HUES48 (cell line): Measurements from ENCODE around the gene LTK.

ENCODE experiments used
- H3K27ac ChIP-seq: one replicate; pipeline ENCODE4 v1.7.0; 2013; ENCODE audit warnings: low read depth, low read length, inconsistent platforms
- H3K27me3 ChIP-seq: 2 replicates; pipeline ENCODE4 v1.6.1; 2013; ENCODE audit warnings: mild to moderate bottlenecking, low read length; ENCODE audit not compliant: control insufficient read depth, insufficient read depth
- H3K36me3 ChIP-seq: 2 replicates; pipeline ENCODE4 v1.6.1; 2013; ENCODE audit warnings: low read length; ENCODE audit not compliant: control insufficient read depth, insufficient read depth
- H3K4me1 ChIP-seq: 2 replicates; pipeline ENCODE4 v1.6.1; 2013; ENCODE audit warnings: mild to moderate bottlenecking, low read length; ENCODE audit not compliant: control insufficient read depth, insufficient read depth
- H3K4me3 ChIP-seq: 2 replicates; pipeline ENCODE4 v1.5.1; 2013; ENCODE audit warnings: mild to moderate bottlenecking, low read depth, low read length
- H3K9ac ChIP-seq: 2 replicates; pipeline ENCODE4 v1.6.1; 2013; ENCODE audit warnings: mild to moderate bottlenecking, low read depth, low read length, moderate library complexity
- H3K9me3 ChIP-seq: 2 replicates; pipeline ENCODE4 v1.6.1; 2013; ENCODE audit warnings: low read length; ENCODE audit not compliant: control insufficient read depth, insufficient read depth

The LTK gene

DNA sequence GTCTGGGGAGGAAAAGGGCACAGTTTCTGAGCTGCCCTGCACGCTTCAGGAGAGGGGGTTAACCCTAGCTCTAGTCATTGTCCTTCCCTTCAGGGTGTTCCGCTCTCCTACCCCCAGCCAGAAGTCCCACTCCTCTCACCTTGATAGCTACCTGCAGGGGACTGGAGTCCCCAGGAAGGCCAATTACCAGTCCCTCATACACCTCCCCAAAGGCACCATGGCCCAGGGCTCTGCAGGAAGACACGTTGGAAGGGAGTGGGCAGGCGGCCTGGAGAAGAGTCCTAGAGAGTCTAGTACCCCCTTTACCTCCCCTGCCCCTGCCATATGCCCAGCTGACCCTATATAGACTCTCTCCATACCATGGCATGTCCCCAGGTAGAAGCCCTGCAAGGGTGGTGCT lies 7.9 kb downstream of the LTK start:
- H3K9ac ChIP-seq: no peak overlapping the region
- no peaks in the 10 kb centered on the region for H3K36me3 ChIP-seq
- H3K27ac ChIP-seq: no peak overlapping the region
- H3K4me3 ChIP-seq: no peak overlapping the region
- H3K27me3 ChIP-seq: peaks cover 93% of the 10 kb centered on the region
- no peaks in the 10 kb centered on the region for H3K9me3 ChIP-seq
- peaks cover 11% of the 10 kb centered on the region for H3K4me1 ChIP-seq

DNA sequence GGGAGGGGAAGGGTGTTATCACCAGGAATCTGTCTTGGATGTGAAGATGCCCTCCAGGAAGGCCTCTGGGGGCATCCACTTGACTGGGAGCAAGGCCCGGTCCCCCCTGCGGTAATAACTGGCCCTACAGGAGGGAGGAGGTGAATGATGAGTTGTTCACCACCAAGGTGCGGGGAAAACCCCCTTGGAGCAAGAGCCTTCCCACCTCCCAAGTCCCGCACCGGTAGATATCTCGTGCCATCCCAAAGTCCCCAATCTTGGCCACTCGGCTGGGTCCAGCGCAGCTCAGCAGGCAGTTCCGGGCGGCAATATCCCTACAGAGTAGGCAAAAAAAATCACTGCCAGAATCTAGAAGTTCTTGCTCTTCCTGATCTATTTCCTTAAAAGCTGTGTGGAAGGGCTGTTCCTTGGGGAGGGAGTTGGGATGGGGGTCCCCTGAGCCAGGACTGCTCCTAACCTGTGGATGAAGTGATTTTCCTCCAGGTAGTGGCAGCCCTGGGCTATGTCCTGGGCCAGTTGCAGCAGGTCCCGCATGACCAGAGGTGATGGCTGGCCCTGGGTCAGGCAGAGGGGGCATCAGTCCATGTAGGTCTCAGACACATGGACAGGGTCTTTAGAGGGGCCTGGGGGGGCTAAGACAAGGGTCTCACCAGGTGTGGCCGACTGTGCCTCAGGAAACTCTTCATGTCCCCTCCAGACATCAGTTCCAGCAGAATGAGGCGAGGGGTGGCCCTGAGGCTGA lies 8.7 kb downstream of the LTK start:
- H3K4me3 ChIP-seq: no peak overlapping the region
- no peaks in the 10 kb centered on the region for H3K9me3 ChIP-seq
- peaks cover 11% of the 10 kb centered on the region for H3K4me1 ChIP-seq
- no peaks in the 10 kb centered on the region for H3K36me3 ChIP-seq
- peaks cover 93% of the 10 kb centered on the region for H3K27me3 ChIP-seq
- H3K9ac ChIP-seq: no peak overlapping the region
- no peak overlapping the region for H3K27ac ChIP-seq

DNA sequence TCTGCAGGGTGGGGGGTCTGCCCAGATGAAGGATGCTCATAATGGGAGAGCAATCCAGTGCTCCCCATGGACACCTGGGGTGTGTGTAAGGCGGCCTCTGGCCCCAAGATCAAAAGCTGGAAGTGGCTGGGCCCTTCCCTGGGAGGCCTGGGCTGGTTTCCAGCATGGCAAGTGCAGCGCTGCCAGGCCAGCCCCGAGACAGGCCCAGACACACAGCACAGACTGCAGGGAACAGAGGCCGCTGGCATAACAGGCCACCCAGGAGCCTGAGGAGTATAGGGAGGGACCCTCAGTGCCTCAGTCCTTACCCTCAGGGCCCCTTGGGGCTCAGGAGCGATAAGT lies 10.0 kb downstream of the LTK start:
- no peak overlapping the region for H3K27ac ChIP-seq
- peaks cover 11% of the 10 kb centered on the region for H3K4me1 ChIP-seq
- no peaks in the 10 kb centered on the region for H3K9me3 ChIP-seq
- no peak overlapping the region for H3K4me3 ChIP-seq
- peaks cover 93% of the 10 kb centered on the region for H3K27me3 ChIP-seq
- H3K9ac ChIP-seq: no peak overlapping the region
- H3K36me3 ChIP-seq: no peaks in the 10 kb centered on the region

DNA sequence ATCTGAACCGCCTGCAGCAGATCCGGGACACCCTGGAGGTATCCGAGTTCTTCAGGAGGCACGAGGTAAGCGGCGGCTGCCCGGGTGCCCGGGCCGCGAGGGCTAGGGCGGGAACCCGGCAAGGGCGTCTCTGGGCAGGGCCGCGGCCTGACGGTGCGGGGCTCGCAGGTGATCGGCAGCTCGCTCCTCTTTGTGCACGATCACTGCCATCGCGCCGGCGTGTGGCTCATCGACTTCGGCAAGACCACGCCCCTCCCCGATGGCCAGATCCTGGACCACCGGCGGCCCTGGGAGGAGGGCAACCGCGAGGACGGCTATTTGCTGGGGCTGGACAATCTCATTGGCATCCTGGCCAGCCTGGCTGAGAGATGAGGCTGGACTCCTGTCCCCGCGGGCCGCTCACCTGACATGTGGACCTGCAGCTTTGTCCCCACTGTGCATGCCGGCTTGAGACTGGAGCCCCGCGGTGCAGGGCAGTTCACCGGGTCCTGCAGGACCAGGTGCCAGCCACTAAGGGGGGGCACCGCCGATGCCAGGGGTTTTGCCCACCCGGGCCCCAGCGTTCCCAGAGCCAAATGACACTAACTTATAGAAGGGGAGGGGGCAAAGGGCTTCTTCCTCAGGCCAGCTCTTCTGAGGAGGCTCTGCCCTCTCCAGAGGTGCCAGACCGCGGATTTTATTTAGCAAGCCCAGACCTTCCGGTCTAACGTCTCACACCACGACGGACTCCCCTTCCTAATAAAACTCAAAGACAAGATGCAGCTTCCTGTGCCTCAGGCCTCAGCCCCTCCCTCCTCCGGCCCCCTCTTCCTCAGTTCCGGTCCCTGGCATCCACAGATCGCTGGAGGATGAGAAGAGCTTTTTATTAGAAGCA lies 10.6 kb downstream of the LTK start:
- Histone ChIP-seq H3K36me3 (no peaks in the 10 kb centered on the region), H3K27me3 (peaks cover 95% of the 10 kb centered on the region), H3K4me1 (peaks cover 11% of the 10 kb centered on the region), H3K4me3 (peak overlapping the region; percentile 51), H3K27ac (no peak overlapping the region), H3K9me3 (no peaks in the 10 kb centered on the region), H3K9ac (no peak overlapping the region)

DNA sequence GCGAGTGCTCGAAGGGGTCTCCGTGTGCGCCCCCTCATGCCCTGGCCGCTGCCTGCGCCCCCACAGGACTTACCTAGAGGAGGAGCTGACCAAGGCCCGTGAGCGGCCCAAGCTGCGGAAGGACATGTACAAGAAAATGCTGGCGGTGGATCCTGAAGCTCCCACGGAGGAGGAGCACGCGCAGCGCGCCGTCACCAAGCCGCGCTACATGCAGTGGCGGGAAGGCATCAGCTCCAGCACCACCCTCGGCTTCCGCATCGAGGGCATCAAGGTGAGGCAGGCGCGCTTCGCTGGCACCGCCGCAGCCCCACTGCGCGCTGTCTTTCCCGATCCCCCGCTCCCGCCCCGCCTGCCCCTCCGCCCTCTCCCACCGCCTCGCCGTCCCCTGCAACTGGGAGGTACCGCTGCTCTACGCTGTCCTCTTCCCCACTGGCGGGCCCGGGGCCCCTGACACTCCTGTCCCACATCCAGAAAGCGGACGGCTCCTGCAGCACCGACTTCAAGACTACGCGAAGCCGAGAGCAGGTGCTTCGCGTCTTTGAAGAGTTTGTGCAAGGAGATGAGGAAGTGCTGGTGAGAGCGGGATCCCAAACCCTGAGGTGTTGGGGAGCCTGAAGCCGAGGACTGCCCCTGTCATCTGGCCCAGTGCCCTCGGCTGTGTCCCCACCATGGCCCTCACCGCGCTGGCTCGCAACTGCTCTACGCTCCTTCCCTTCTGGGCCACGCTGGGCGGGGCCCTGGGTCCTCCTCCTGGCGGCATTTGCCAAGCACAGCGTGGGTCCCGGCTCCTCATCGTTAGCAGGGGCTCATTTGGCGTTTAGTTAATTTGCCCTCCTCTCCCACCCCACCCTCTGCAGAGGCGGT lies 11.5 kb downstream of the LTK start:
- H3K4me3 ChIP-seq: peak overlapping the region; percentile 51
- H3K9me3 ChIP-seq: no peaks in the 10 kb centered on the region
- peaks cover 11% of the 10 kb centered on the region for H3K4me1 ChIP-seq
- H3K27ac ChIP-seq: no peak overlapping the region
- no peak overlapping the region for H3K9ac ChIP-seq
- H3K27me3 ChIP-seq: peaks cover 95% of the 10 kb centered on the region
- H3K36me3 ChIP-seq: no peaks in the 10 kb centered on the region

DNA sequence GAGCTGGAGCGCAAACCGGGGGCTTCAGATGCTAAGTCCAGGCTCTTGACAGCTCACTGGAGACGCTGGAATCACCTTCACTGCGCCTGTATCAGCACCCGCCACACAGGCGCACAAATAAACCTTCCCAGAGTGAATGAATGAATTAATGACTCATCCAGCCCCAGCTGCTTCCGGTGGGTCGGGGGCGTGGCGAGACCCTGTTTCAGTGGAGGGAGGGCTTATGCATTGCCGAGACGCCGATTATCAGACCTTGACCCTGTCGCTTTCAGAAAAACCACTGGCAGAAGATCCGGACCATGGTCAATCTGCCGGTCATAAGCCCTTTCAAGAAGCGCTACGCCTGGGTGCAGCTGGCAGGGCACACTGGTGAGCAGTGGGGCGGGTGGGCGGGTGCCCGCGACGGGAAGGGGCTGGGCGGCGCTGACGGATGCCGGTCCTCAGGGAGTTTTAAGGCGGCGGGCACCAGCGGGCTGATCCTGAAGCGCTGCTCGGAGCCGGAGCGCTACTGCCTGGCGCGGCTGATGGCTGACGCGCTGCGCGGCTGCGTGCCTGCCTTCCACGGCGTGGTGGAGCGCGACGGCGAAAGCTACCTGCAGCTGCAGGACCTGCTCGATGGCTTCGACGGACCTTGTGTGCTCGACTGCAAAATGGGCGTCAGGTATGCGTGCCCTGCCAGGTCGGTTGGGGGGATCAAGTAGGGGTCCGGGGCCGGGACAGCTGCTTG lies 12.3 kb downstream of the LTK start:
- H3K9ac ChIP-seq: no peak overlapping the region
- peaks cover 98% of the 10 kb centered on the region for H3K27me3 ChIP-seq
- H3K36me3 ChIP-seq: no peaks in the 10 kb centered on the region
- H3K4me3 ChIP-seq: peak overlapping the region; percentile 51
- no peak overlapping the region for H3K27ac ChIP-seq
- H3K9me3 ChIP-seq: no peaks in the 10 kb centered on the region
- H3K4me1 ChIP-seq: peaks cover 11% of the 10 kb centered on the region

DNA sequence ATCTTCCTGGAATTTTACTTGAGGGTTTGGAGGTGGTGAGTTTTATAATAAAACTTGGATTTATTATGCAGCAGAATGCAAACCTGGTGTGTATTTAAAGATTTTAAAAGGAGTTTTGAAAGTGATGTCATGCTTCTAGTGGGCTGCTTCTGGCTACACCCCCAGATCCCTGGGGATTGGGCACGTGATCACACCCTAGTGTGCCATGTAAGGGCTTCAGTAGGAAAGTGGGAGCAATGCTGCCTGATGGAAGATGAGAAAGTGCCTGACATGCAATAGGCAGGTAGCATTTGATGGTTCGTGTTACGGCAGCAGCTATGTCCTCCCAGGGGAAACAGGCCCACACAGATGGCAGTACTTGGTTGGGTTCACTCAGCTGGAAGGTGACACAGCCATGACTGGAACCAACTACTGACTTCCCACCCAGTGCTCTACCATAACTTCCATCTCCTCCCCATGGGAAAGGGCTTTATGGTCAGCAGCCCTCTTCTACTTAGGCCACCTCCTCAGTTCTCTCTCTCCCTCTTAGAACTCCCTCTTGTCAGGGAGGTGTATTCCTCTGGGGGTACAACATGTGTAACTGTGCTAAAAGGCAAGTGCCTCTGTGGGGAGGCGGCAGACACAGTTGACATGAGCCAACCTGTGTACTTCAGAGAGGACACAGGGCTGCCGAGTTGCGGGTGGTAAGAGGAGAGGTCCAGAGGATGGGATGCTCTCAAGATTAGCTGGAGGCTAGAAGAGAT lies 14.3 kb downstream of the LTK start:
- no peak overlapping the region for H3K9ac ChIP-seq
- no peaks in the 10 kb centered on the region for H3K9me3 ChIP-seq
- no peak overlapping the region for H3K27ac ChIP-seq
- peaks cover 100% of the 10 kb centered on the region for H3K27me3 ChIP-seq
- no peak overlapping the region for H3K4me3 ChIP-seq
- no peaks in the 10 kb centered on the region for H3K36me3 ChIP-seq
- H3K4me1 ChIP-seq: peaks cover 11% of the 10 kb centered on the region

DNA sequence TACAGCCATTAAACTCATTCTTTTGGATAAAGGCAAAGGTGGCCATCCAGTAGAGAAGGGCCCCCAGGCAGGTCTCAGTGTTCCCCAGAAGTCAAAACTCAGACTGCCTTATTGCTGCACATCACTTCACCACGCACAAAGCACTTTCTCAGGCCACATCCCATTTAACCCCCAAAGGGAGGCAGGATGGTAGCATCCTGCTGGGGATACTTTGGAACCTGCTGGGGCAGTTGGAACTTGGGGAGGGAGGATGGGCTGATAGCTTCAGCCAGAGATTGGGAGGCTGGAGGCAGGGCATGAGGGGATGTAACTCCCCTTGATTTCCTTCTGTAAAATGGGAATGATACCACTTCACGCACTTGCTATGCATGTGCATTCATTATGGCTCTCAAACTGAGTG lies 15.0 kb downstream of the LTK start:
- H3K4me1 ChIP-seq: peaks cover 11% of the 10 kb centered on the region
- H3K36me3 ChIP-seq: no peaks in the 10 kb centered on the region
- peaks cover 100% of the 10 kb centered on the region for H3K27me3 ChIP-seq
- H3K9ac ChIP-seq: no peak overlapping the region
- H3K4me3 ChIP-seq: no peak overlapping the region
- H3K27ac ChIP-seq: no peak overlapping the region
- no peaks in the 10 kb centered on the region for H3K9me3 ChIP-seq

DNA sequence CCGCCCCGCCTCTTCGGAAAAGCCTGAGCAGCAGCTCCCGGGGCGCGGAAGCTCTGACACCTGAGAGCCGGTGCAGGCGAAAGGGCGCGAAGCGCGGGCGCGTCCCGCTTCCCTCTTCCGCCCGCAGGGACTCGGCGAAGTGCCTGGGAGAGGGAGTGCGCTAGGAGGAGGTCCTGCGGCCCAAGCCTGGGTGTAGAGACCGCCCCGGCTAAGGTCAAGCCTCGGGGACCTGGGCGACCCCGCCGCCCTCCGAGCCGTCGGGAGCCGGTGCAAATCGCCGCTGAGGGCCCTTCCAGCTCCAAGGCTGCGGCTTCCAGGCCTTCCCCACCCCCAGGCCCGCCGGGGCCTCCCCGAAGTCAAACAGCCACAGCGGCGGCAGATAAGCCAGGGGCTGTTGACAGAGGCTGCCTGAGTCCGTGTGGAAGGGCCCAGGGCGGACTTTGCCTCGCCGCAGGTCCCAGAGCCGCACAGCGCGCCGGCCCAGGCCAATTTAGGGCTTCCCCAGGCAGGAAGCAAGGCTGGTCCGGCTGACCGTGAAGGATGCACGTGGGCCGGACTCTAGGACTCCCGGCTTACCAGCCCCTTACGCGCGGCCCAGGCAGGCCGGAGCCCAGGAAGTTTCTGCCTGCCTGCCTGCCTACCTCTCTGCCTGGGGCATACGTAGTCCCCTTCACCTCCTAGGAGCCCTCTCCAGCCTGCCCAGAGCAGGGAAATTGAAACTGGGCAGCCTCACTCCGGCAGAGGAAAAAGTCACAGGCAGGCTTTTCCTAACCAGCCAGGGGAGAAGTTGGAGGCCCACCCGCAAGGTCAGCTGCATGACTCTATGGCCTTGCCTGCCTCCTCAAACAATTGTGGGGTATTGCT lies 17.7 kb downstream of the LTK start:
- Histone ChIP-seq H3K27me3 (peaks cover 100% of the 10 kb centered on the region), H3K9ac (no peak overlapping the region), H3K36me3 (no peaks in the 10 kb centered on the region), H3K4me1 (peaks cover 7% of the 10 kb centered on the region), H3K9me3 (no peaks in the 10 kb centered on the region), H3K27ac (no peak overlapping the region), H3K4me3 (peak overlapping the region; percentile 66)
